H1 (cell line): ENCODE data around the gene SLC6A7. TPM values are rescaled to one million over a fixed set of nuclear protein-coding genes. Genes with fewer than 3 reads are reported as not detected.

Experiments
- CTCF ChIA-PET: fragments of 300-600 bp; sonication (Branson Sonifier 250); formaldehyde crosslinking; loops from one replicate; lab custom pipeline; 2021; ENCODE audit not compliant: partially characterized antibody; lab: Charles Lee
- POLR2A ChIA-PET: fragments of 300-600 bp; sonication (Branson Sonifier 250); formaldehyde crosslinking; loops from one replicate; lab custom pipeline; 2021; ENCODE audit warnings: inconsistent platforms; ENCODE audit not compliant: partially characterized antibody; lab: Charles Lee
- DNase-seq, 2 experiments: peaks; one replicate each; pipeline versions ENCODE4 v3.0.0 to v3.0.0-alpha.2; 2010 to 2022; ENCODE audit warnings: low spot score in 2 of 2, low read depth in 1 of 2, mixed read lengths in 1 of 2
- FAIRE-seq: peaks from 2 replicates; lab custom pipeline; 2011; peaks lifted over from hg19 to GRCh38; lab: Jason Lieb, UNC
- H2AFZ ChIP-seq: 2 replicates; pipeline ENCODE4 v1.8.1; 2012; ENCODE audit warnings: low read length, inconsistent platforms
- H2AK5ac ChIP-seq: 2 replicates; pipeline ENCODE4 v1.6.1; 2013; ENCODE audit warnings: low read depth, low read length
- H2BK120ac ChIP-seq: replicated peaks from 2 replicates; pipeline ENCODE3; 2013; ENCODE audit warnings: low read depth, low read length, inconsistent platforms
- H2BK12ac ChIP-seq: 2 replicates; pipeline ENCODE4 v1.6.1; 2013; ENCODE audit warnings: low read depth, low read length
- H2BK15ac ChIP-seq: 2 replicates; pipeline ENCODE4 v1.6.1; 2013; ENCODE audit warnings: low read length
- H2BK20ac ChIP-seq: 2 replicates; pipeline ENCODE4 v1.6.1; 2013; ENCODE audit warnings: low read length
- H2BK5ac ChIP-seq: 2 replicates; pipeline ENCODE4 v1.6.1; 2013; ENCODE audit warnings: low read depth, low read length
- H3K14ac ChIP-seq: 2 replicates; pipeline ENCODE4 v1.6.1; 2013; ENCODE audit warnings: inconsistent platforms; ENCODE audit not compliant: insufficient read length
- H3K18ac ChIP-seq: 2 replicates; pipeline ENCODE4 v1.6.1; 2013; ENCODE audit warnings: low read length; ENCODE audit errors: extremely low read depth
- H3K23ac ChIP-seq: 2 replicates; pipeline ENCODE4 v1.6.1; 2013; ENCODE audit warnings: inconsistent platforms; ENCODE audit not compliant: insufficient read length
- H3K23me2 ChIP-seq: 2 replicates; pipeline ENCODE4 v1.6.1; 2013; ENCODE audit warnings: low read depth, low read length
- H3K27ac ChIP-seq: 2 replicates; pipeline ENCODE4 v1.6.1; 2011; ENCODE audit warnings: low read depth, low read length, inconsistent platforms
- H3K27me3 ChIP-seq, 4 experiments: replicated peaks in 1 of 4; 1 replicate in 1 of 4; 2 replicates in 3 of 4; pipeline versions ENCODE4 v1.6.1 to v1.8.1; 2011 to 2013; ENCODE audit warnings: low read length in 3 of 4, mild to moderate bottlenecking in 3 of 4, inconsistent platforms in 2 of 4, mixed read lengths in 2 of 4, moderate library complexity in 1 of 4; ENCODE audit not compliant: control insufficient read depth in 3 of 4, insufficient read depth in 3 of 4; ENCODE audit errors: extremely low read depth in 1 of 4
- H3K36me3 ChIP-seq, 4 experiments: 2 replicates each; pipeline versions ENCODE4 v1.6.1 to v1.8.1; 2011 to 2013; ENCODE audit warnings: mild to moderate bottlenecking in 4 of 4, low read length in 3 of 4, moderate library complexity in 2 of 4, control low read depth in 1 of 4, inconsistent platforms in 1 of 4; ENCODE audit not compliant: insufficient read depth in 4 of 4, control insufficient read depth in 2 of 4
- H3K4ac ChIP-seq: replicated peaks from 2 replicates; pipeline ENCODE3; 2013; ENCODE audit warnings: low read length, low read depth, mixed read lengths, inconsistent platforms; ENCODE audit not compliant: insufficient read length
- H3K4me1 ChIP-seq, 4 experiments: replicated peaks in 1 of 4; 1 replicate in 1 of 4; 2 replicates in 3 of 4; pipeline versions ENCODE4 v1.6.1 to v1.8.1; 2011 to 2013; ENCODE audit warnings: low read length in 3 of 4, inconsistent platforms in 2 of 4, mixed read lengths in 1 of 4; ENCODE audit not compliant: insufficient read depth in 4 of 4, control insufficient read depth in 3 of 4
- H3K4me2 ChIP-seq, 2 experiments: 2 replicates each; pipeline versions ENCODE4 v1.6.1 to v1.8.1; 2011 to 2013; ENCODE audit warnings: low read depth in 2 of 2, low read length in 2 of 2, control low read depth in 1 of 2, inconsistent platforms in 1 of 2, mild to moderate bottlenecking in 1 of 2; ENCODE audit not compliant: insufficient read depth in 1 of 2
- H3K4me3 ChIP-seq, 4 experiments: fragments of 200-600, 300-600 bp in 1 of 4; sonication (generic), shearing (Covaris generic), sonication (Bioruptor Twin) in 1 of 4; 2 replicates each; pipeline versions ENCODE4 v1.5.1 to v1.8.1; 2011 to 2016; ENCODE audit warnings: low read length in 4 of 4, low read depth in 3 of 4, control low read depth in 2 of 4, inconsistent platforms in 2 of 4, mild to moderate bottlenecking in 2 of 4, mixed read lengths in 1 of 4, moderate library complexity in 1 of 4; ENCODE audit not compliant: insufficient read depth in 2 of 4; ENCODE audit errors: extremely low read depth in 1 of 4
- H3K56ac ChIP-seq: replicated peaks from 2 replicates; pipeline ENCODE3; 2013; ENCODE audit warnings: low read depth, mild to moderate bottlenecking, mixed read lengths, low read length, inconsistent platforms; ENCODE audit not compliant: insufficient read length
- H3K79me1 ChIP-seq: 2 replicates; pipeline ENCODE4 v1.6.1; 2013; ENCODE audit warnings: low read depth, low read length, control low read depth
- H3K79me2 ChIP-seq, 2 experiments: 2 replicates each; pipeline versions ENCODE4 v1.6.1 to v1.8.1; 2012 to 2013; ENCODE audit warnings: low read length in 2 of 2, mild to moderate bottlenecking in 2 of 2, inconsistent platforms in 1 of 2; ENCODE audit not compliant: insufficient read depth in 2 of 2, control insufficient read depth in 1 of 2
- H3K9ac ChIP-seq, 4 experiments: replicated peaks in 1 of 4; 1 replicate in 1 of 4; 2 replicates in 3 of 4; pipeline versions ENCODE4 v1.6.1 to v1.8.1; 2011 to 2013; ENCODE audit warnings: low read depth in 3 of 4, low read length in 3 of 4, control low read depth in 2 of 4, mild to moderate bottlenecking in 2 of 4, moderate library complexity in 2 of 4, inconsistent platforms in 1 of 4; ENCODE audit errors: extremely low read depth in 1 of 4
- H3K9me3 ChIP-seq, 2 experiments: 2 replicates each; pipeline versions ENCODE4 v1.6.1 to v1.8.1; 2012 to 2013; ENCODE audit warnings: mild to moderate bottlenecking in 2 of 2, moderate library complexity in 2 of 2, control low read depth in 1 of 2, inconsistent platforms in 1 of 2, low read depth in 1 of 2, low read length in 1 of 2, mixed read lengths in 1 of 2; ENCODE audit not compliant: insufficient read depth in 2 of 2
- H4K20me1 ChIP-seq, 2 experiments: replicated peaks in 1 of 2; 2 replicates each; pipeline versions ENCODE3 to v1.8.1; 2011 to 2013; ENCODE audit warnings: inconsistent platforms in 2 of 2, low read length in 2 of 2, mild to moderate bottlenecking in 1 of 2; ENCODE audit not compliant: insufficient read depth in 2 of 2, control insufficient read depth in 1 of 2
- H4K5ac ChIP-seq: 2 replicates; pipeline ENCODE4 v1.6.1; 2013; ENCODE audit warnings: low read length, low read depth, mixed read lengths, inconsistent platforms; ENCODE audit not compliant: insufficient read length
- H4K8ac ChIP-seq: 2 replicates; pipeline ENCODE4 v1.8.0; 2013; ENCODE audit warnings: mild to moderate bottlenecking, moderate library complexity, low read length, inconsistent platforms; ENCODE audit not compliant: insufficient read depth; ENCODE audit errors: extremely low read depth
- H4K91ac ChIP-seq: replicated peaks from 2 replicates; pipeline ENCODE3; 2013; ENCODE audit warnings: low read length, mixed read lengths, inconsistent platforms; ENCODE audit not compliant: insufficient read length
- BACH1 ChIP-seq: IDR thresholded peaks from 2 replicates; pipeline ENCODE4 v1.6.1; 2012; ENCODE audit warnings: low read length, improper control_type of control experiment
- CHD2 ChIP-seq: IDR thresholded peaks from 2 replicates; pipeline ENCODE4 v1.6.1; 2012; ENCODE audit warnings: low read length, improper control_type of control experiment
- CTCF ChIP-seq, 3 experiments: IDR thresholded peaks; 1 replicate in 2 of 3; 2 replicates in 1 of 3; pipeline versions ENCODE4 v1.5.1 to v1.6.1; 2011; ENCODE audit warnings: low read length in 3 of 3, mild to moderate bottlenecking in 3 of 3, inconsistent platforms in 2 of 3, low read depth in 1 of 3, moderate library complexity in 1 of 3; ENCODE audit not compliant: insufficient read depth in 1 of 3; ENCODE audit errors: control extremely low read depth in 1 of 3
- POU5F1 ChIP-seq: IDR thresholded peaks from 2 replicates; pipeline ENCODE4 v1.6.1; 2011; ENCODE audit warnings: low read depth, mild to moderate bottlenecking, low read length, moderate library complexity
- RBBP5 ChIP-seq: IDR thresholded peaks from 2 replicates; pipeline ENCODE4 v1.7.1; 2012; ENCODE audit warnings: low read depth, mild to moderate bottlenecking, inconsistent platforms, low read length, moderate library complexity, borderline replicate concordance
- TBP ChIP-seq: IDR thresholded peaks from 2 replicates; pipeline ENCODE4 v1.6.1; 2011; ENCODE audit warnings: low read depth, low read length, improper control_type of control experiment
- WGBS, 2 experiments: shearing (Covaris generic) in 1 of 2; methylation state at CpG; one replicate each; pipeline versions ENCODE4 v1.1.6 to v1.1.7; 2013 to 2015; ENCODE audit warnings: low lambda C conversion rate in 2 of 2, mixed read lengths in 2 of 2, inconsistent platforms in 1 of 2, low coverage in 1 of 2, missing lambda C conversion rate in 1 of 2; ENCODE audit not compliant: insufficient replicate concordance in 2 of 2, insufficient coverage in 1 of 2, insufficient read length in 1 of 2; ENCODE audit errors: extremely low coverage in 1 of 2, missing lambda C conversion rate in 1 of 2; 5-methylcytosine and 5-hydroxymethylcytosine counted together
- polyA plus RNA-seq, 7 experiments: library from polyadenylated mRNA; depleted of rRNA in 3 of 7; stranded (reverse) in 5 of 7; unstranded in 2 of 7; fragments of >200 nt in 5 of 7; fragments of 200-250 nt in 2 of 7; gene quantifications; 1 replicate in 5 of 7; 2 replicates in 1 of 7; 4 replicates in 1 of 7; pipeline versions ENCODE4 v1.2.1 to v1.2.3, GENCODE V29; 2011 to 2013; ENCODE audit warnings: missing spikeins in 2 of 7, mixed read lengths in 2 of 7
- total RNA-seq: library from RNA; stranded (reverse); fragmentation: NEBNext Ultra II Directional; extraction: Animal tissue kit (Norgen Biotek cat#: 25700); gene quantifications from 2 replicates; pipeline ENCODE4 v1.2.1, GENCODE V29; 2021

SLC6A7 gene
- total and polyA plus RNA-seq, 2 of the 8 experiments (the other 6 are each of a cell fraction or from before 2014, with no cell fraction given), result 0.07 to 0.12 TPM

GRCh38 chr5:150223474-150223873 lies 33.6 kb downstream of the SLC6A7 start:
- 91% methylated on average over 7 of the region's 7 CpGs; no CpG with 5 or more reads in 1 of the 2 experiments for WGBS, 2 experiments
- Histone ChIP-seq H3K27ac (no peak overlapping the region), H3K4me3 (no peak overlapping the region), H3K79me1 (no peaks in the 10 kb centered on the region), H2BK20ac (no peak overlapping the region), H2BK120ac (no peak overlapping the region), H3K79me2 (no peaks in the 10 kb centered on the region), H4K20me1 (no peaks in the 10 kb centered on the region), H3K23me2 (no peaks in the 10 kb centered on the region), H2AFZ (no peak overlapping the region), H2BK5ac (no peak overlapping the region), H3K18ac (no peak overlapping the region), H4K5ac (no peak overlapping the region), H4K8ac (no peak overlapping the region), H3K14ac (no peak overlapping the region), H3K4me2 (no peak overlapping the region), H3K9ac (no peak overlapping the region), H2BK12ac (no peak overlapping the region), H2AK5ac (no peak overlapping the region), H3K4ac (no peak overlapping the region), H3K9me3 (no peaks in the 10 kb centered on the region), H3K36me3 (no peaks in the 10 kb centered on the region), H4K91ac (no peak overlapping the region), H3K56ac (no peak overlapping the region), H3K23ac (no peak overlapping the region), H3K4me1 (peaks cover 0 to 4% (median 0%) of the 10 kb centered on the region in 4 experiments; a peak in 1 of 7 replicates), H3K27me3 (no peaks in the 10 kb centered on the region), H2BK15ac (no peak overlapping the region)
- POLR2A ChIA-PET, result no interaction called here
- DNase-seq (no peak), FAIRE-seq (no peak)
- CTCF ChIA-PET, result interaction anchor here (0.6 to 21.2 kb wide), 8 partner anchors 11 to 101 kb away, joined by 3 to 302 read pairs (median 3); partner anchors contain the start of genes PDGFRB and SLC6A7
- TF ChIP-seq TBP, result no peak
- TF ChIP-seq CHD2, result no peak
- TF ChIP-seq CTCF (IDR thresholded peaks at IDR 0.05; ENCODE audit: control extremely low read depth in 1 of 3, insufficient read depth in 1 of 3, low read depth in 1 of 3, low read length in 3 of 3), result no peak
- no peak for TF ChIP-seq POU5F1
- TF ChIP-seq BACH1, result no peak
- TF ChIP-seq RBBP5, result no peak
